H1 (cell line): Measurements from ENCODE around the gene TOMM7. TPM values are rescaled to one million over a fixed set of nuclear protein-coding genes. Genes with fewer than 3 reads are reported as not detected.

Experiments used
- polyA plus RNA-seq, 7 experiments: library from polyadenylated mRNA; depleted of rRNA in 3 of 7; stranded (reverse) in 5 of 7; unstranded in 2 of 7; fragments of >200 nt in 5 of 7; fragments of 200-250 nt in 2 of 7; gene quantifications; 1 replicate in 5 of 7; 2 replicates in 1 of 7; 4 replicates in 1 of 7; pipeline versions ENCODE4 v1.2.1 to v1.2.3, GENCODE V29; 2011 to 2013; ENCODE audit warnings: missing spikeins in 2 of 7, mixed read lengths in 2 of 7
- total RNA-seq: library from RNA; stranded (reverse); fragmentation: NEBNext Ultra II Directional; extraction: Animal tissue kit (Norgen Biotek cat#: 25700); gene quantifications from 2 replicates; pipeline ENCODE4 v1.2.1, GENCODE V29; 2021
- TF ChIP-seq, protein P1 (sequence below): fragments of 300-600 bp; sonication (generic); IDR thresholded peaks from 2 replicates; pipeline ENCODE4 v1.7.1; 2012; ENCODE audit warnings: low read length, moderate library complexity, mild to moderate bottlenecking, inconsistent platforms; ENCODE audit not compliant: insufficient replicate concordance

TOMM7 gene
- total and polyA plus RNA-seq, 2 of the 8 experiments (the other 6 are each of a cell fraction or from before 2014, with no cell fraction given), result 389 to 508 TPM

DNA sequence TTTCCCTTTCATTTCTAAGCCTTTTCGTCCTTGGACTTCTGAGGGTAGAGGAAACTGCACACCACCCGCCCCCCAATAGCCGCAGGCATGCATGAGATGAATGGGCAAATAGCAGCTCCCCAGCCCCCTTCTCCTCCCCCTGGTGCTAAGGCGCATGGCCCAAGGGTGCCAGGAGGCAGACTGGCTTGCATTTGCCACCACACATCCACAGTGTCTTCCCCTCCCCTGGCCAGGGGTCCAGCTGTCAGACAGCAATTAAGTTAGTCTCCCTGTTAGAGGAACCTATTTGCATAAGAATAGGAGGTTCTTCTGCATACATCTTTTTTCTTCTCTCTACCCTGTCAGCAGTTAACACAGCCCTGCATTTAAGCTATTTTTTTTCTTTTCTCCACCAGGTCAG, 20.2 kb downstream of the TOMM7 start (continued):
- TF ChIP-seq, protein P1, sequence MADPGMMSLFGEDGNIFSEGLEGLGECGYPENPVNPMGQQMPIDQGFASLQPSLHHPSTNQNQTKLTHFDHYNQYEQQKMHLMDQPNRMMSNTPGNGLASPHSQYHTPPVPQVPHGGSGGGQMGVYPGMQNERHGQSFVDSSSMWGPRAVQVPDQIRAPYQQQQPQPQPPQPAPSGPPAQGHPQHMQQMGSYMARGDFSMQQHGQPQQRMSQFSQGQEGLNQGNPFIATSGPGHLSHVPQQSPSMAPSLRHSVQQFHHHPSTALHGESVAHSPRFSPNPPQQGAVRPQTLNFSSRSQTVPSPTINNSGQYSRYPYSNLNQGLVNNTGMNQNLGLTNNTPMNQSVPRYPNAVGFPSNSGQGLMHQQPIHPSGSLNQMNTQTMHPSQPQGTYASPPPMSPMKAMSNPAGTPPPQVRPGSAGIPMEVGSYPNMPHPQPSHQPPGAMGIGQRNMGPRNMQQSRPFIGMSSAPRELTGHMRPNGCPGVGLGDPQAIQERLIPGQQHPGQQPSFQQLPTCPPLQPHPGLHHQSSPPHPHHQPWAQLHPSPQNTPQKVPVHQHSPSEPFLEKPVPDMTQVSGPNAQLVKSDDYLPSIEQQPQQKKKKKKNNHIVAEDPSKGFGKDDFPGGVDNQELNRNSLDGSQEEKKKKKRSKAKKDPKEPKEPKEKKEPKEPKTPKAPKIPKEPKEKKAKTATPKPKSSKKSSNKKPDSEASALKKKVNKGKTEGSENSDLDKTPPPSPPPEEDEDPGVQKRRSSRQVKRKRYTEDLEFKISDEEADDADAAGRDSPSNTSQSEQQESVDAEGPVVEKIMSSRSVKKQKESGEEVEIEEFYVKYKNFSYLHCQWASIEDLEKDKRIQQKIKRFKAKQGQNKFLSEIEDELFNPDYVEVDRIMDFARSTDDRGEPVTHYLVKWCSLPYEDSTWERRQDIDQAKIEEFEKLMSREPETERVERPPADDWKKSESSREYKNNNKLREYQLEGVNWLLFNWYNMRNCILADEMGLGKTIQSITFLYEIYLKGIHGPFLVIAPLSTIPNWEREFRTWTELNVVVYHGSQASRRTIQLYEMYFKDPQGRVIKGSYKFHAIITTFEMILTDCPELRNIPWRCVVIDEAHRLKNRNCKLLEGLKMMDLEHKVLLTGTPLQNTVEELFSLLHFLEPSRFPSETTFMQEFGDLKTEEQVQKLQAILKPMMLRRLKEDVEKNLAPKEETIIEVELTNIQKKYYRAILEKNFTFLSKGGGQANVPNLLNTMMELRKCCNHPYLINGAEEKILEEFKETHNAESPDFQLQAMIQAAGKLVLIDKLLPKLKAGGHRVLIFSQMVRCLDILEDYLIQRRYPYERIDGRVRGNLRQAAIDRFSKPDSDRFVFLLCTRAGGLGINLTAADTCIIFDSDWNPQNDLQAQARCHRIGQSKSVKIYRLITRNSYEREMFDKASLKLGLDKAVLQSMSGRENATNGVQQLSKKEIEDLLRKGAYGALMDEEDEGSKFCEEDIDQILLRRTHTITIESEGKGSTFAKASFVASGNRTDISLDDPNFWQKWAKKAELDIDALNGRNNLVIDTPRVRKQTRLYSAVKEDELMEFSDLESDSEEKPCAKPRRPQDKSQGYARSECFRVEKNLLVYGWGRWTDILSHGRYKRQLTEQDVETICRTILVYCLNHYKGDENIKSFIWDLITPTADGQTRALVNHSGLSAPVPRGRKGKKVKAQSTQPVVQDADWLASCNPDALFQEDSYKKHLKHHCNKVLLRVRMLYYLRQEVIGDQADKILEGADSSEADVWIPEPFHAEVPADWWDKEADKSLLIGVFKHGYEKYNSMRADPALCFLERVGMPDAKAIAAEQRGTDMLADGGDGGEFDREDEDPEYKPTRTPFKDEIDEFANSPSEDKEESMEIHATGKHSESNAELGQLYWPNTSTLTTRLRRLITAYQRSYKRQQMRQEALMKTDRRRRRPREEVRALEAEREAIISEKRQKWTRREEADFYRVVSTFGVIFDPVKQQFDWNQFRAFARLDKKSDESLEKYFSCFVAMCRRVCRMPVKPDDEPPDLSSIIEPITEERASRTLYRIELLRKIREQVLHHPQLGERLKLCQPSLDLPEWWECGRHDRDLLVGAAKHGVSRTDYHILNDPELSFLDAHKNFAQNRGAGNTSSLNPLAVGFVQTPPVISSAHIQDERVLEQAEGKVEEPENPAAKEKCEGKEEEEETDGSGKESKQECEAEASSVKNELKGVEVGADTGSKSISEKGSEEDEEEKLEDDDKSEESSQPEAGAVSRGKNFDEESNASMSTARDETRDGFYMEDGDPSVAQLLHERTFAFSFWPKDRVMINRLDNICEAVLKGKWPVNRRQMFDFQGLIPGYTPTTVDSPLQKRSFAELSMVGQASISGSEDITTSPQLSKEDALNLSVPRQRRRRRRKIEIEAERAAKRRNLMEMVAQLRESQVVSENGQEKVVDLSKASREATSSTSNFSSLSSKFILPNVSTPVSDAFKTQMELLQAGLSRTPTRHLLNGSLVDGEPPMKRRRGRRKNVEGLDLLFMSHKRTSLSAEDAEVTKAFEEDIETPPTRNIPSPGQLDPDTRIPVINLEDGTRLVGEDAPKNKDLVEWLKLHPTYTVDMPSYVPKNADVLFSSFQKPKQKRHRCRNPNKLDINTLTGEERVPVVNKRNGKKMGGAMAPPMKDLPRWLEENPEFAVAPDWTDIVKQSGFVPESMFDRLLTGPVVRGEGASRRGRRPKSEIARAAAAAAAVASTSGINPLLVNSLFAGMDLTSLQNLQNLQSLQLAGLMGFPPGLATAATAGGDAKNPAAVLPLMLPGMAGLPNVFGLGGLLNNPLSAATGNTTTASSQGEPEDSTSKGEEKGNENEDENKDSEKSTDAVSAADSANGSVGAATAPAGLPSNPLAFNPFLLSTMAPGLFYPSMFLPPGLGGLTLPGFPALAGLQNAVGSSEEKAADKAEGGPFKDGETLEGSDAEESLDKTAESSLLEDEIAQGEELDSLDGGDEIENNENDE, result no peak
- TF ChIP-seq, all 59 proteins: peak for 3
